Liver (tissue), 9 donors: Measurements from ENCODE around the gene KCNMB2. TPM values are rescaled to one million over a fixed set of nuclear protein-coding genes. Genes with fewer than 3 reads are reported as not detected.

Source experiments
- DNase-seq: peaks from one replicate; pipeline ENCODE4 v3.0.0-alpha.2; 2017; ENCODE audit warnings: low spot score
- H3K27ac ChIP-seq, 2 donors: one replicate each; pipeline ENCODE4 v1.7.0; 2013; ENCODE audit warnings: inconsistent platforms in 2 of 2, low read length in 2 of 2, control low read depth in 1 of 2, low read depth in 1 of 2, mild to moderate bottlenecking in 1 of 2
- H3K27me3 ChIP-seq, 4 donors: one replicate each; pipeline versions ENCODE4 v1.6.1 to v1.7.0; 2013; ENCODE audit warnings: low read length in 3 of 4, inconsistent platforms in 1 of 4, mild to moderate bottlenecking in 1 of 4, moderate library complexity in 1 of 4; ENCODE audit not compliant: control insufficient read depth in 4 of 4, insufficient read depth in 4 of 4
- H3K36me3 ChIP-seq, 4 donors: one replicate each; pipeline versions ENCODE4 v1.6.1 to v1.7.0; 2013; ENCODE audit warnings: low read length in 3 of 4, mild to moderate bottlenecking in 3 of 4, low read depth in 1 of 4, moderate library complexity in 1 of 4; ENCODE audit not compliant: control insufficient read depth in 4 of 4, insufficient read depth in 3 of 4
- H3K4me1 ChIP-seq, 4 donors: one replicate each; pipeline versions ENCODE4 v1.6.1 to v1.7.0; 2013; ENCODE audit warnings: low read length in 3 of 4, mild to moderate bottlenecking in 3 of 4, moderate library complexity in 1 of 4; ENCODE audit not compliant: control insufficient read depth in 4 of 4, insufficient read depth in 4 of 4
- H3K4me3 ChIP-seq, 3 donors: one replicate each; pipeline versions ENCODE4 v1.6.1 to v1.7.0; 2013; ENCODE audit warnings: low read length in 3 of 3, control low read depth in 1 of 3, low read depth in 1 of 3, mild to moderate bottlenecking in 1 of 3
- H3K9ac ChIP-seq, 2 donors: one replicate each; pipeline ENCODE4 v1.7.0; 2013; ENCODE audit warnings: low read length in 2 of 2, mild to moderate bottlenecking in 2 of 2, moderate library complexity in 2 of 2, control low read depth in 1 of 2, low read depth in 1 of 2
- H3K9me3 ChIP-seq, 4 donors: one replicate each; pipeline versions ENCODE4 v1.6.1 to v1.7.0; 2013; ENCODE audit warnings: low read length in 3 of 4; ENCODE audit not compliant: control insufficient read depth in 4 of 4
- ATF3 ChIP-seq: IDR thresholded peaks from 2 replicates; pipeline ENCODE4 v1.6.1; 2016; ENCODE audit warnings: antibody characterized with exemption
- CTCF ChIP-seq: fragments of 150-350 bp; IDR thresholded peaks from 2 replicates; pipeline ENCODE4 v1.5.1; 2017; ENCODE audit warnings: improper control_type of control experiment, low read depth, low read length; ENCODE audit not compliant: missing input control
- EGR1 ChIP-seq, 2 donors: IDR thresholded peaks; 2 replicates each; pipeline ENCODE4 v1.6.1; 2016 to 2018; ENCODE audit warnings: antibody characterized with exemption in 2 of 2, low read depth in 2 of 2
- FOXA1 ChIP-seq: IDR thresholded peaks from 2 replicates; pipeline ENCODE4 v1.6.1; 2016; ENCODE audit warnings: antibody characterized with exemption
- FOXA2 ChIP-seq: IDR thresholded peaks from 2 replicates; pipeline ENCODE4 v1.6.1; 2016; ENCODE audit warnings: antibody characterized with exemption
- GABPA ChIP-seq, 2 donors: IDR thresholded peaks in 1 of 2; conservative IDR thresholded peaks in 1 of 2; 2 replicates each; pipeline ENCODE4 v1.6.1; 2016; ENCODE audit warnings: antibody characterized with exemption in 2 of 2, mild to moderate bottlenecking in 1 of 2, moderate library complexity in 1 of 2
- HNF4A ChIP-seq, 2 donors: conservative IDR thresholded peaks; 2 replicates each; pipeline ENCODE4 v1.6.1; 2016; ENCODE audit warnings: antibody characterized with exemption in 2 of 2, mild to moderate bottlenecking in 2 of 2
- HNF4G ChIP-seq: IDR thresholded peaks from 2 replicates; pipeline ENCODE4 v1.6.1; 2016; ENCODE audit warnings: antibody characterized with exemption
- JUND ChIP-seq, 2 donors: IDR thresholded peaks; 2 replicates each; pipeline ENCODE4 v1.6.1; 2016; ENCODE audit warnings: antibody characterized with exemption in 2 of 2
- MAX ChIP-seq: IDR thresholded peaks from 2 replicates; pipeline ENCODE4 v1.6.1; 2016; ENCODE audit warnings: antibody characterized with exemption
- NR2F2 ChIP-seq: IDR thresholded peaks from 2 replicates; pipeline ENCODE4 v1.6.1; 2016; ENCODE audit warnings: antibody characterized with exemption
- RAD21 ChIP-seq, 2 donors: IDR thresholded peaks; 2 replicates each; pipeline ENCODE4 v1.6.1; 2016; ENCODE audit warnings: antibody characterized with exemption in 2 of 2, mild to moderate bottlenecking in 2 of 2
- REST ChIP-seq: IDR thresholded peaks from 2 replicates; pipeline ENCODE4 v1.6.1; 2016; ENCODE audit warnings: antibody characterized with exemption, mild to moderate bottlenecking
- RXRA ChIP-seq, 2 donors: IDR thresholded peaks; 2 replicates each; pipeline ENCODE4 v1.6.1; 2017 to 2018; ENCODE audit warnings: antibody characterized with exemption in 2 of 2, mild to moderate bottlenecking in 1 of 2
- SP1 ChIP-seq: IDR thresholded peaks from 2 replicates; pipeline ENCODE4 v1.6.1; 2018; ENCODE audit warnings: antibody characterized with exemption, mild to moderate bottlenecking
- TAF1 ChIP-seq: conservative IDR thresholded peaks from 2 replicates; pipeline ENCODE4 v1.6.1; 2016; ENCODE audit warnings: antibody characterized with exemption, mild to moderate bottlenecking
- YY1 ChIP-seq: IDR thresholded peaks from 2 replicates; pipeline ENCODE4 v1.6.1; 2016; ENCODE audit warnings: antibody characterized with exemption, mild to moderate bottlenecking
- ZBTB33 ChIP-seq: IDR thresholded peaks from 2 replicates; pipeline ENCODE4 v1.6.1; 2016; ENCODE audit warnings: antibody characterized with exemption
- WGBS: extraction: QIAGEN DNeasy Blood & Tissue Kit; methylation state at CpG from one replicate; pipeline ENCODE4 v1.1.7; 2013; 5-methylcytosine and 5-hydroxymethylcytosine counted together
- polyA plus RNA-seq, 2 donors: library from polyadenylated mRNA; stranded (reverse) in 1 of 2; unstranded in 1 of 2; fragments of 200-250 nt in 1 of 2; fragments of >200 nt in 1 of 2; fragmentation: Nextera tagmentation in 1 of 2; extraction: Ambion mirVana in 1 of 2; gene quantifications; one replicate each; pipeline versions ENCODE4 v1.2.1 to v1.2.3, GENCODE V29; 2013 to 2015
- total RNA-seq, 2 donors: library from RNA; depleted of rRNA; stranded (reverse); fragments of >200 nt; gene quantifications; one replicate each; pipeline ENCODE4 v1.2.3, GENCODE V29; 2014
- donor health status: healthy.
- donor health status: healthy.
- donor health status: healthy.
- donor health status: healthy.
- donor health status: healthy.

KCNMB2 gene
- total and polyA plus RNA-seq, 4 donors = 0.08 to 0.33 (median 0.16) TPM; not detected in 1

- no peak for DNase-seq
- H3K9me3 ChIP-seq = no peaks in the 10 kb centered on the region
- no peak overlapping the region for H3K4me3 ChIP-seq
- H3K27ac ChIP-seq = no peak overlapping the region
- H3K4me1 ChIP-seq = no peaks in the 10 kb centered on the region
- no peak for TF ChIP-seq FOXA1
- TF ChIP-seq SP1 = no peak
- no peak for TF ChIP-seq FOXA2
- TF ChIP-seq HNF4A (conservative IDR thresholded peaks at IDR 0.05) = no peak
- TF ChIP-seq GABPA (IDR thresholded peaks at IDR 0.05 in 1 of 2, conservative IDR thresholded peaks at IDR 0.05 in 1 of 2) = no peak
- TF ChIP-seq YY1 = no peak
- no peak for TF ChIP-seq NR2F2
- no peak for TF ChIP-seq TAF1
- no peak for TF ChIP-seq REST
- no peak for TF ChIP-seq JUND (IDR thresholded peaks at IDR 0.05)
- TF ChIP-seq RXRA (IDR thresholded peaks at IDR 0.05) = no peak
- no peak for TF ChIP-seq RAD21 (IDR thresholded peaks at IDR 0.05)
- TF ChIP-seq ZBTB33 = no peak
- no peak for TF ChIP-seq ATF3
- no peak for TF ChIP-seq HNF4G
- no peak for TF ChIP-seq MAX
- no peak for TF ChIP-seq CTCF
- no peak for TF ChIP-seq EGR1 (IDR thresholded peaks at IDR 0.05; ENCODE audit: low read depth in 2 of 2)
- no peak overlapping the region for H3K9ac ChIP-seq
- no peaks in the 10 kb centered on the region for H3K27me3 ChIP-seq
- H3K36me3 ChIP-seq = no peaks in the 10 kb centered on the region
- 36% methylated on average over 2 of the region's 2 CpGs for WGBS
These were observed 132.9 kb downstream of the KCNMB2 start for GRCh38 chr3:178669022-178669601.
